Activated CD4-positive, alpha-beta T cell treated with anti-CD3 and anti-CD28 coated beads, Interleukin-2, amount 50 U/mL, for 16 hours (primary cell): Measurements from ENCODE around the gene MPP1.

Experiments
- DNase-seq: peaks from one replicate; pipeline ENCODE4 v3.0.0-alpha.2; 2020

MPP1 gene

DNA sequence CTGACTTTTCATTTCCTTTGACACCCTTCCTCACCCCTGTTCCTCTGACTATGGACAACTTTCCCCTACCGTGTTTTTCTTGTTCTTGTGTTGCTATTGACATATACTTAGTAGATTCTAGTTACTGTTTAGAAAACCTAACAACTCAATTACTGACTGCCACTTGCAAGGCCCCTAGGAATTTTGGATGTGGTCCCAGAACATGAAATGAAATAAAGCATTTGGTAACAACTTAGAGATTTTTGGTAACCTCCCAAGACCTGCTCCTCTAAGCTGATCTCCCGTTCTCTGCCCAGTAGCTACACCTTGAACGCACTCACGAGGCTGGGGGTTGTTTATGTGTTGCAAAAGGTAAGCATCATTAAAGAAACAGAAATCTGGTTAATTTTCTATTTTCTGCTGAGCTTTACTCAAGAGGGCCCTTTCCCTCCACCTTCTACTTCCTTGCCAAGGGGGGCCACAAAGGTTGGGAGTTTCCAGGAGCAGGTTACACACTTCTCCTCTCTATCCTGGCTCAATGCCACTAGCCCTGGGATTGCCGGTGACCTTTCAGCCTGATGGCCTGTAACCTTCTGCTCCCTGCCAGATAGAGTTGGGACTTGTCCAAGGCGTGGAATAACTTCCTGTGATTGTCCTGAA lies 74.9 kb downstream of the MPP1 start:
- DNase-seq, result no peak

DNA sequence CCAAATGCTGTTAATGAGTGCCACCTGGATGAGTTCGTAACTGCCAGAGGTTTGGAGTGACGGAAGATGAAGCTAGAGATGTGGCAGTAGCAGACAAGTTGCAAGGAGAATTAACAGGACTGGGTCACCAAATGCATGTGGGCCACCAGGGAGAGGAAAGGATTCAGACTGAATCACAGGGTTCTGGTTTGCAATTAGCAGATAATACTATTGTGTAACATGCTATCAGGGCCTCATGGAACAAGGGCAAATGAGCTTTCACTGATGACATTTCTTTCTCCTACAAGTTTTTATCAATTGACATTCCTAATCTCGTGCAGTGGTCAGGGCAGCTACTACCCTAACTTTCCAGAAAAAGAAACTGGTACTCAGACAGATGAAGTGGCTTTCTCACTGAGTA lies 75.8 kb downstream of the MPP1 start:
- no peak for DNase-seq
